DOHH2 (cell line): ENCODE results near the gene FKBP7.

Experiments
- CTCF ChIP-seq: fragments of 200-600 bp; sonication (generic); IDR thresholded peaks from one replicate; pipeline ENCODE4 v1.5.1; 2014; ENCODE audit warnings: antibody characterized with exemption, mild to moderate bottlenecking, low read depth, low read length; ENCODE audit not compliant: poor library complexity, severe bottlenecking
- EZH2phosphoT487 ChIP-seq: fragments of 200-600 bp; sonication (generic); IDR thresholded peaks from 2 replicates; pipeline ENCODE4 v1.6.1; 2017; ENCODE audit warnings: borderline replicate concordance, mild to moderate bottlenecking, antibody characterized with exemption, low read length, moderate library complexity, mixed read lengths

- TF ChIP-seq CTCF = no peak
- TF ChIP-seq EZH2phosphoT487 = no peak
Measured at GRCh38 chr2:178469219-178469849, 9.1 kb downstream of the FKBP7 start.
